Natural killer cell (primary cell): ENCODE measurements around the gene PDE10A. TPM values are rescaled to one million over a fixed set of nuclear protein-coding genes. Genes with fewer than 3 reads are reported as not detected.

ENCODE experiments used
- ATAC-seq, 3 donors: fragments of 150-1000 bp in 2 of 3; fragments of 200-7000 bp in 1 of 3; cut with Tn5 transposase; 1 replicate in 1 of 3; 2 replicates in 2 of 3; pipeline ENCODE4 v1.10.0; 2021; ENCODE audit warnings: mild to moderate bottlenecking in 2 of 3, moderate library complexity in 2 of 3
- DNase-seq, 2 donors: peaks; one replicate each; pipeline versions ENCODE4 v3.0.0 to v3.0.0-alpha.2; 2013 to 2021; ENCODE audit warnings: mixed read lengths in 1 of 2
- H3K27ac ChIP-seq: one replicate; pipeline ENCODE4 v1.5.1; 2013; ENCODE audit warnings: mild to moderate bottlenecking, low read length
- H3K27me3 ChIP-seq: one replicate; pipeline ENCODE4 v1.6.1; 2013; ENCODE audit warnings: low read length; ENCODE audit not compliant: control insufficient read depth, insufficient read depth
- H3K36me3 ChIP-seq: one replicate; pipeline ENCODE4 v1.6.1; 2013; ENCODE audit warnings: low read length; ENCODE audit not compliant: control insufficient read depth, insufficient read depth
- H3K4me1 ChIP-seq: one replicate; pipeline ENCODE4 v1.6.1; 2013; ENCODE audit warnings: low read length; ENCODE audit not compliant: control insufficient read depth, insufficient read depth
- H3K4me3 ChIP-seq: one replicate; pipeline ENCODE4 v1.5.1; 2013; ENCODE audit warnings: low read length
- H3K9me3 ChIP-seq: one replicate; pipeline ENCODE4 v1.6.1; 2013; ENCODE audit warnings: low read length; ENCODE audit not compliant: control insufficient read depth, insufficient read depth
- H3K27ac Mint-ChIP-seq, 2 donors: one replicate each; pipeline ENCODE4 v1.8.0; 2022; ENCODE audit warnings: mild to moderate bottlenecking in 2 of 2, mixed read lengths in 2 of 2, moderate library complexity in 1 of 2
- H3K27me3 Mint-ChIP-seq, 2 donors: one replicate each; pipeline ENCODE4 v1.8.0; 2022; ENCODE audit warnings: low read depth in 2 of 2, mixed read lengths in 2 of 2
- H3K36me3 Mint-ChIP-seq: one replicate; pipeline ENCODE4 v1.8.0; 2022; ENCODE audit warnings: mixed read lengths
- H3K4me1 Mint-ChIP-seq, 2 donors: one replicate each; pipeline ENCODE4 v1.8.0; 2022; ENCODE audit warnings: mixed read lengths in 2 of 2
- H3K4me3 Mint-ChIP-seq: one replicate; pipeline ENCODE4 v1.8.0; 2022; ENCODE audit warnings: mild to moderate bottlenecking, moderate library complexity, mixed read lengths
- H3K9me3 Mint-ChIP-seq, 2 donors: one replicate each; pipeline ENCODE4 v1.8.0; 2022; ENCODE audit warnings: mixed read lengths in 2 of 2
- WGBS: methylation state at CpG from one replicate; pipeline ENCODE4 v1.1.7; 2013; ENCODE audit warnings: missing lambda C conversion rate; ENCODE audit not compliant: insufficient coverage; 5-methylcytosine and 5-hydroxymethylcytosine counted together
- intact Hi-C: fragments of 100-400 bp; cut with micrococcal nuclease; formaldehyde crosslinking; loops from one replicate; pipeline ENCODE4 v1.14.2; 2022
- total RNA-seq, 4 donors: library from RNA; stranded (reverse); fragments of 120-200 nt in 1 of 4; gene quantifications; one replicate each; pipeline versions ENCODE4 v1.2.3 to v1.2.4, GENCODE V29; 2013 to 2022
- TF ChIP-seq, protein P1 (sequence below): fragments of 200-600 bp; IDR thresholded peaks from one replicate; pipeline ENCODE4 v1.8.0; 2022; ENCODE audit warnings: antibody characterized with exemption

PDE10A gene
- total RNA-seq, 3 donors from 2014 or later (not counting 1 experiment from before 2014, with no cell fraction given): not detected

DNA sequence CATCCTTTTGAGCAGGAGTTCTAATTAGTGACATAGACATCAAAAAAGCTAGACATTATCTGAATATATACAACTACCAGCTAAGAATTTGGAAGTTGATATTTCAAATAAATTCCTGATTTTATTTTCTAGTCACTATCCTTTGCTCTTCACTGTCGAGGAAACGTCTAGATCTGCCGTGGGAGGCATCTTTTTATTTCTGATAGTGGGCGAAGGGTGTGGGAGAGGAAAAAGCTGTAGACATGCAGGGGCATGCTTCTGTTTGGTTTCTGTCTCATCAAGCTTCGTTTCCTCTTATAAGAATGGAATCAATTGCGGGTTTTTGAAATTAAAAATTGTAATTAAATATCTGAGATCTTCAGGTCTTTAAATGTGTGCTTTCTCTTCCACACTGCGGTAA is 337.4 kb downstream of the PDE10A start:
- TF ChIP-seq, protein P1, sequence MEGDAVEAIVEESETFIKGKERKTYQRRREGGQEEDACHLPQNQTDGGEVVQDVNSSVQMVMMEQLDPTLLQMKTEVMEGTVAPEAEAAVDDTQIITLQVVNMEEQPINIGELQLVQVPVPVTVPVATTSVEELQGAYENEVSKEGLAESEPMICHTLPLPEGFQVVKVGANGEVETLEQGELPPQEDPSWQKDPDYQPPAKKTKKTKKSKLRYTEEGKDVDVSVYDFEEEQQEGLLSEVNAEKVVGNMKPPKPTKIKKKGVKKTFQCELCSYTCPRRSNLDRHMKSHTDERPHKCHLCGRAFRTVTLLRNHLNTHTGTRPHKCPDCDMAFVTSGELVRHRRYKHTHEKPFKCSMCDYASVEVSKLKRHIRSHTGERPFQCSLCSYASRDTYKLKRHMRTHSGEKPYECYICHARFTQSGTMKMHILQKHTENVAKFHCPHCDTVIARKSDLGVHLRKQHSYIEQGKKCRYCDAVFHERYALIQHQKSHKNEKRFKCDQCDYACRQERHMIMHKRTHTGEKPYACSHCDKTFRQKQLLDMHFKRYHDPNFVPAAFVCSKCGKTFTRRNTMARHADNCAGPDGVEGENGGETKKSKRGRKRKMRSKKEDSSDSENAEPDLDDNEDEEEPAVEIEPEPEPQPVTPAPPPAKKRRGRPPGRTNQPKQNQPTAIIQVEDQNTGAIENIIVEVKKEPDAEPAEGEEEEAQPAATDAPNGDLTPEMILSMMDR: no peak

DNA sequence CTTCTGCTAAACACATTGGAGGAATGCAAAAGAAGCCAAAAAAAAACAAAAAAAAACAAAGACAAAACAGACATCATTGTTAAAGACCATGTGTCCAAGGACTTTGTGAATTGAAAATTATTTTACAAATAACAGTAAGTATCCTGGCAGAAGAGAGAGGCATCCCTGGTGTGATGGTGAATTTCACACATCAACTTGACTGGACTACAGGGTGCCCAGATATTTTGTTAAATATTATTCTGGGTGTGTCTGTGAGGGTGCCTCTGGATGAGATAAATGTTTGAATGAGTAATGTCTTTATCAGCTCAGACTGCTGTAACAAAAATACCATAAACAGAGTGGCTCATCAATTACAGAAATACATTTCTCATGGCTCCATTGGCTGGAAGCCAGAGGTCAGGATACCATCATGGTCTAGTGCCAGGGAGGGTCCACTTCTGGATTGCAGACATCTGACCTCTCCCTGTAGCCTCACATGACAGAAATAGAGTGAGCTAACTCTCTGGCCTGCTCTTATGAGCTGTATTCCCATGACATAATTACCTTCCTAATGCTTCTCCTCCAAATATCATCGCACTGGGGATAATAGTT is 341.4 kb downstream of the PDE10A start:
- no peak overlapping the region for H3K27ac ChIP-seq
- TF ChIP-seq, protein P1: no peak
- H3K9me3 ChIP-seq: peaks cover 7% of the 10 kb centered on the region
- peaks cover 20% of the 10 kb centered on the region for H3K36me3 Mint-ChIP-seq
- H3K27me3 Mint-ChIP-seq: no peaks in the 10 kb centered on the region
- WGBS: 73% methylated on average over 1 of the region's 1 CpG
- no peak overlapping the region for H3K4me3 ChIP-seq
- no peaks in the 10 kb centered on the region for H3K4me1 Mint-ChIP-seq
- H3K27ac Mint-ChIP-seq: no peak overlapping the region
- no peak overlapping the region for H3K4me3 Mint-ChIP-seq
- intact Hi-C loops: no loop called here
- peaks cover 10 to 16% of the 10 kb centered on the region in 2 donors for H3K9me3 Mint-ChIP-seq
- no peaks in the 10 kb centered on the region for H3K36me3 ChIP-seq
- H3K4me1 ChIP-seq: no peaks in the 10 kb centered on the region
- no peaks in the 10 kb centered on the region for H3K27me3 ChIP-seq
- DNase-seq: no peak
- no peak for ATAC-seq

More for the DNA sequence above, 337.4 kb downstream of the PDE10A start:
- peaks cover 7% of the 10 kb centered on the region for H3K9me3 ChIP-seq
- no peak overlapping the region for H3K4me3 ChIP-seq
- peaks cover 9% of the 10 kb centered on the region for H3K36me3 Mint-ChIP-seq
- no peaks in the 10 kb centered on the region for H3K27me3 Mint-ChIP-seq
- no peak for ATAC-seq
- no peak for DNase-seq
- H3K4me1 ChIP-seq: no peaks in the 10 kb centered on the region
- intact Hi-C loops: no loop called here
- no peaks in the 10 kb centered on the region for H3K4me1 Mint-ChIP-seq
- H3K27me3 ChIP-seq: no peaks in the 10 kb centered on the region
- no peak overlapping the region for H3K27ac ChIP-seq
- no peak overlapping the region for H3K4me3 Mint-ChIP-seq
- no peak overlapping the region for H3K27ac Mint-ChIP-seq
- 93% methylated on average over 7 of the region's 7 CpGs for WGBS
- H3K36me3 ChIP-seq: no peaks in the 10 kb centered on the region
- peaks cover 10 to 14% of the 10 kb centered on the region in 2 donors for H3K9me3 Mint-ChIP-seq

DNA sequence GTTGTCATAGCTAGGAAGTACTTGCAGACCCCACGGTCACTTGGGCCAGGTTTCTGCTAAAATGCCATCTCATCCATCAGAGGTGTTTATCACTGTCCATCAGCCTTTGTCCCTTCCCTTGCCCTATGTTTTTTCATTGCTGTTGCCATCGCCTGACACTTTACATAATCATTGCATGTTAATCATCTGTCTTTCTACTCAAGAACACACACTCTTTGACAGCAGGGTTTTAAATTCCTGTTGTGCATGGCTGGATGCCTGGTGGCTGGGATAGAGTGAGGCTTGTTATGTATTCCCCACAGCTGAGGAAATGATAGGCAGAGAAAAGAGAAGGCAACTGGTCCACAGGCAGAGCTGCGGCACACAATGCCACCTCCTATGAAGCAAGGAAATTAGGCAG is 341.9 kb downstream of the PDE10A start:
- DNase-seq: no peak
- no peaks in the 10 kb centered on the region for H3K4me1 Mint-ChIP-seq
- Histone ChIP-seq H3K4me1 (no peaks in the 10 kb centered on the region), H3K9me3 (peaks cover 7% of the 10 kb centered on the region), H3K36me3 (no peaks in the 10 kb centered on the region), H3K27me3 (no peaks in the 10 kb centered on the region), H3K27ac (no peak overlapping the region), H3K4me3 (no peak overlapping the region)
- TF ChIP-seq, protein P1: no peak
- H3K36me3 Mint-ChIP-seq: peaks cover 20% of the 10 kb centered on the region
- H3K27ac Mint-ChIP-seq: no peak overlapping the region
- ATAC-seq: no peak
- WGBS: 79% methylated on average over 3 of the region's 3 CpGs
- intact Hi-C loops: no loop called here
- H3K9me3 Mint-ChIP-seq: peaks cover 10 to 16% of the 10 kb centered on the region in 2 donors
- no peak overlapping the region for H3K4me3 Mint-ChIP-seq
- no peaks in the 10 kb centered on the region for H3K27me3 Mint-ChIP-seq

DNA sequence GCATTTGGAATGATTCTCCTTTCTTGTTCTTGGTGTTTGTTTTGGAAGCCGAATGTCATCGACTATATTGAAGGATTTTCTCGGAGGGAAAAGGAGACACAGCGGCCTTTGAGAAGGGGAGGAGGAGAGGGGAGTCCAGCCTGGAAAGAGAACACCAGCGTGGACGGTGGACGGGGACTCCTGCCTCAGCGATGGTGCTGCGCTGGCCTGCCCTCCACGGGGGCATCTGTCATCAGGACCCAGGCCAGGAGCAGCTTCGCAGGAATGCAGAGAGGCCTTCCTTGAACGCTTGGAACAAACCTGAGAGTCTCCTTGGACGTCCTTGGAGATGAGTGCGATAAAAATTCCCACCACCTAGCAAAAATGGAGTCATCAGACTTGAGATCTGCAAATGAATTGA is 345.3 kb downstream of the PDE10A start:
- 89% methylated on average over 13 of the region's 14 CpGs for WGBS
- H3K27me3 Mint-ChIP-seq: no peaks in the 10 kb centered on the region
- intact Hi-C loops: no loop called here

More for the DNA sequence above, 345.3 kb downstream of the PDE10A start:
- Histone ChIP-seq H3K4me3 (no peak overlapping the region), H3K9me3 (peaks cover 2% of the 10 kb centered on the region), H3K36me3 (no peaks in the 10 kb centered on the region), H3K4me1 (no peaks in the 10 kb centered on the region), H3K27me3 (no peaks in the 10 kb centered on the region), H3K27ac (no peak overlapping the region)
- TF ChIP-seq, protein P1: no peak
- DNase-seq (no peak), ATAC-seq (no peak)
- Mint-ChIP-seq H3K27ac (no peak overlapping the region), H3K4me1 (no peaks in the 10 kb centered on the region), H3K9me3 (peaks cover 5 to 14% of the 10 kb centered on the region in 2 donors), H3K4me3 (no peak overlapping the region), H3K36me3 (peaks cover 20% of the 10 kb centered on the region)
